Ascending aorta (tissue), 2 donors: ENCODE data around the gene LIX1L. TPM values are rescaled to one million over a fixed set of nuclear protein-coding genes. Genes with fewer than 3 reads are reported as not detected.
A peak's percentile ranks its signal among the peaks of the same experiment; 100 is the strongest.

ENCODE experiments used
- DNase-seq, 2 donors: peaks; one replicate each; pipeline ENCODE4 v3.0.0-alpha.2; 2019; ENCODE audit warnings: low spot score in 2 of 2
- H3K27ac ChIP-seq, 2 donors: fragments of 200-600 bp; sonication (generic); one replicate each; pipeline ENCODE4 v1.5.1; 2016 to 2017; ENCODE audit warnings: mild to moderate bottlenecking in 1 of 2
- H3K27me3 ChIP-seq: fragments of 200-600 bp; sonication (generic); one replicate; pipeline ENCODE4 v1.5.1; 2017
- H3K36me3 ChIP-seq, 2 donors: fragments of 200-600 bp; sonication (generic); one replicate each; pipeline ENCODE4 v1.5.1; 2016
- H3K4me1 ChIP-seq, 2 donors: fragments of 200-600 bp; sonication (generic); one replicate each; pipeline ENCODE4 v1.5.1; 2016 to 2017; ENCODE audit warnings: mild to moderate bottlenecking in 1 of 2
- H3K4me3 ChIP-seq, 2 donors: fragments of 200-600 bp; sonication (generic); one replicate each; pipeline ENCODE4 v1.5.1; 2016 to 2017; ENCODE audit warnings: mild to moderate bottlenecking in 1 of 2
- H3K9me3 ChIP-seq, 2 donors: fragments of 200-600 bp; sonication (generic); one replicate each; pipeline ENCODE4 v1.5.1; 2016
- CTCF ChIP-seq, 3 experiments: fragments of 200-600 bp in 2 of 3; fragments of 450-650 bp in 1 of 3; sonication (generic) in 2 of 3; IDR thresholded peaks; one replicate each; pipeline ENCODE4 v1.5.1; 2016 to 2019; ENCODE audit warnings: antibody characterized with exemption in 3 of 3, mild to moderate bottlenecking in 1 of 3, moderate library complexity in 1 of 3
- intact Hi-C: fragments of 100-400 bp; cut with DNase I; formaldehyde crosslinking; loops from one replicate; pipeline ENCODE4 v1.15.1; 2023
- total RNA-seq: library from RNA; depleted of rRNA; stranded (reverse); fragments of >200 nt; gene quantifications from one replicate; pipeline ENCODE4 v1.1.0, GENCODE V29; 2016

Gene LIX1L
- total RNA-seq, 1 donor from 2014 or later, result 44.0 TPM

GRCh38 chr1:145974721-145975120, 16.9 kb upstream of the LIX1L start:
- DNase-seq, result peak in 1 of 2 donors; percentile 34

DNA sequence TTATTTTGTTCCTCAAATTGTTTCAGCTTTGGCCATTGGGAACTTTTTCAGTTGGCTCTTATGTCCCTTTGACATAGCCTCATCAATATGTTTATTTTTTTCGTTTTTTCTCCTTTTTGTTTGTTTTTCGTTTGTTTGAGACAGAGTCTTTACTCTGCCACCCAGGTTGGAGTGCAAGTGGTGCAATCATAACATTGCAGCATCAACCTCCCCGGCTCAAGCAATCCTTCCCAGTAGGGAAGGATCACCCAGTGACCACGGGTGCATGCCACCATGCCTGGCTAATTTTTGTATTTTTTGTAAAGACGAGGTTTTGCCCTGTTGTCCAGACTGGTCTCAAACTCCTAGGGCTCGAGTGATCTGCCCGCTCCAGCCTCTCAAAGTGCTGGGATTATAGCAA, 14.8 kb upstream of the LIX1L start:
- DNase-seq, result no peak
- H3K36me3 ChIP-seq, result peaks cover 0 to 3% of the 10 kb centered on the region in 2 donors
- no peak overlapping the region for H3K4me3 ChIP-seq
- H3K9me3 ChIP-seq, result no peaks in the 10 kb centered on the region
- H3K27me3 ChIP-seq, result no peaks in the 10 kb centered on the region
- H3K27ac ChIP-seq, result no peak overlapping the region
- H3K4me1 ChIP-seq, result peaks cover 0 to 4% of the 10 kb centered on the region in 2 donors
- TF ChIP-seq CTCF (IDR thresholded peaks at IDR 0.05), result no peak
- intact Hi-C loops, result no loop called here

More at GRCh38 chr1:145974721-145975120, 16.9 kb upstream of the LIX1L start:
- peaks cover 14 to 23% of the 10 kb centered on the region in 2 donors for H3K4me1 ChIP-seq
- no peaks in the 10 kb centered on the region for H3K27me3 ChIP-seq
- no peak for TF ChIP-seq CTCF (IDR thresholded peaks at IDR 0.05)
- no peaks in the 10 kb centered on the region for H3K9me3 ChIP-seq
- intact Hi-C loops, result loop anchor here (5.0 kb wide), 1 partner anchor 82 kb away; no protein-coding TSS in a partner anchor
- H3K4me3 ChIP-seq, result no peak overlapping the region
- peaks cover 0 to 3% of the 10 kb centered on the region in 2 donors for H3K36me3 ChIP-seq
- H3K27ac ChIP-seq, result no peak overlapping the region

- H3K9me3 ChIP-seq, result no peaks in the 10 kb centered on the region
- no peak overlapping the region for H3K4me3 ChIP-seq
- H3K4me1 ChIP-seq, result peaks cover 9 to 19% of the 10 kb centered on the region in 2 donors
- H3K36me3 ChIP-seq, result no peaks in the 10 kb centered on the region
- H3K27me3 ChIP-seq, result no peaks in the 10 kb centered on the region
- no peak overlapping the region for H3K27ac ChIP-seq
- TF ChIP-seq CTCF (IDR thresholded peaks at IDR 0.05), result no peak
- intact Hi-C loops, result no loop called here
- DNase-seq, result no peak
These were observed 9.5 kb upstream of the LIX1L start for GRCh38 chr1:145967288-145967687.

DNA sequence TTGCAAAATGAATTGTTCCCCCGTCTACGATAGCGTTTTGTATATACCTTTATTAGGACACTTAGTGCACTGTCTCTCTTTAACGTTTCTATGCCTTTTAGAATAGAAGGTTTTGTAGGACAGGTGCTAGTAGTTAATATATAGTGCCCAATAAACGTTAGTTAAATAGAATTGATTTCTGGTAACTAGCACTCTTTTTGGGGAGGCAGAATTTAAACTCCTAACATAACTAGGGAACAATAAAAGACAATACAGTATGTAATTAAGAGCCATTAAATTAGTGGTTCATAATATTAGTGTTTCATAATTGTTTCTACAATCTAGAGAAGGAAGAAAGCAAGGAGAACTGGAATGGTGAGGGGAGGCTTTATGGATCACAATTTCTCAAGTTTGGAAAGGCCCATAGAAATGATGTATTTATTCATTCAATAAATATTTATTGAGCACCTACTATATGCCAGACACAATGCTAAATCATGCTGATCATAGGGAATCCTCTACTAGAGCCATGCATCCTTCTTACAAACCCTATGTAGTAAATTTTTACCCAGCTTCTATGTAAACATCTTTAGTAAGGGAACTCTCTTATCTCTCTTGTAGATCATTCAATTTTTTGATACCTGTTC, 7.4 kb upstream of the LIX1L start:
- no peak for TF ChIP-seq CTCF (IDR thresholded peaks at IDR 0.05)
- H3K4me3 ChIP-seq, result peak overlapping the region; percentile 65 to 92
- intact Hi-C loops, result no loop called here
- H3K27ac ChIP-seq, result peak overlapping the region; percentile 96 to 97
- no peaks in the 10 kb centered on the region for H3K27me3 ChIP-seq
- no peaks in the 10 kb centered on the region for H3K36me3 ChIP-seq
- no peaks in the 10 kb centered on the region for H3K9me3 ChIP-seq
- DNase-seq, result no peak
- peaks cover 17 to 27% of the 10 kb centered on the region in 2 donors for H3K4me1 ChIP-seq

GRCh38 chr1:145964328-145965118, 6.7 kb upstream of the LIX1L start, which contains the start of the genes ANKRD34A and POLR3GL:
Gene ANKRD34A, minus strand, starts transcription at chr1:145964575. Its CDS starts 2,816 bp downstream, at chr1:145961759.
Gene POLR3GL, plus strand, starts transcription at chr1:145964690. Its CDS starts 10,176 bp downstream, at chr1:145974866.
- Histone ChIP-seq H3K36me3 (no peaks in the 10 kb centered on the region), H3K27ac (peak within 1 kb of the TSS; percentile 96 to 97), H3K9me3 (no peaks in the 10 kb centered on the region), H3K4me1 (peaks cover 17 to 34% of the 10 kb centered on the region in 2 donors), H3K4me3 (peak within 1 kb of the TSS; percentile 65 to 92), H3K27me3 (no peaks in the 10 kb centered on the region)
- DNase-seq, result peak; percentile 94 to 99
- intact Hi-C loops, result loop anchor here (5.0 kb wide), 2 partner anchors 33 to 48 kb away; partner anchors contain the start of gene TXNIP
- no peak for TF ChIP-seq CTCF (IDR thresholded peaks at IDR 0.05)
